ENCODE measurements around the gene CDCA4.

DNA sequence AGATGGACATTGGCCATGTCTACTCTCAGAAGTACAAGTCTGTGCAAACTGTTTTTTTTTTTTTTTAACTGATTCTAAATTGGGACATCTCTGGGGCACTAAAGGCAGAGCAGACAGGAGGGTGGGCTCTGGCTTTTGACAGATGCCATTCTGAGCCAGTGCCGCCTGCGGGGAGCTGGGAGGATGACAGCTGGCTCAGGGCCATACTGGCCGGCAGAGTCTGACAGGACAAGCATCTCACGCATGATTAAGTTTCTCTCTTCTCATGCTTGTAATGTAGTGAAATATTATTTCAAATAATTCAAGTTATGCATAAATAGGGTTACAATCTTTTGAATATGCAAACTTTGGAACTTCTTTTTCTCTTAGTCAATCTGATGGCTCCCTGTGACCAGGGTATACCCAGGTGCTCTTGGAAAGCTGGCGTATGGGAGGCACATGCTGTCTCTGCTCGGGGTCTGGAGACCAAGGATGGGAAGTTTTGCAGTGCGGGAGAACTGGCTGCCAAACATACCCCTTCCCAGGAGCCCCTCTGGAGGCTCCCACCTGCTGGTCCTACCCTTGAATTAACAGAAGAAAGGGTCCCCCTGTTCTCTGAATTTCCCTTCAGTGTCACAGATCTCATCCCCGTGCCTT lies 7.6 kb downstream of the CDCA4 start:
- TF ChIP-seq CTCF (IDR thresholded peaks at IDR 0.05; ENCODE audit: extremely low read depth in 1 of 2, insufficient read depth in 1 of 2, low read depth in 1 of 2, low read length in 2 of 2) (no peak), POLR2A (IDR thresholded peaks at IDR 0.05; ENCODE audit: low read depth, low read length) (no peak), POLR2AphosphoS5 (IDR thresholded peaks at IDR 0.05; ENCODE audit: insufficient read depth, low read depth, low read length) (no peak), MYC (IDR thresholded peaks at IDR 0.05; ENCODE audit: low read depth, low read length) (no peak), FOS (IDR thresholded peaks at IDR 0.05; ENCODE audit: borderline replicate concordance, insufficient read depth, low read length) (no peak), EZH2 (IDR thresholded peaks at IDR 0.05; ENCODE audit: borderline replicate concordance, low read depth, low read length, severe bottlenecking) (no peak), JUN (IDR thresholded peaks at IDR 0.05; ENCODE audit: borderline replicate concordance, insufficient read depth, insufficient read length, low read depth) (no peak)
- TF ChIP-seq, protein P1, sequence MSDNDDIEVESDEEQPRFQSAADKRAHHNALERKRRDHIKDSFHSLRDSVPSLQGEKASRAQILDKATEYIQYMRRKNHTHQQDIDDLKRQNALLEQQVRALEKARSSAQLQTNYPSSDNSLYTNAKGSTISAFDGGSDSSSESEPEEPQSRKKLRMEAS (IDR thresholded peaks at IDR 0.05; ENCODE audit: insufficient read depth, insufficient read length): no peak
